B cell (primary cell): ENCODE data around the gene LAMA2. TPM values are rescaled to one million over a fixed set of nuclear protein-coding genes. Genes with fewer than 3 reads are reported as not detected.

ENCODE experiments used
- ATAC-seq: fragments of 200-7000 bp; cut with Tn5 transposase; one replicate; pipeline ENCODE4 v1.10.0; 2021; ENCODE audit warnings: low read depth, mild to moderate bottlenecking, moderate number of reproducible peaks, moderate library complexity
- CTCF ChIA-PET: fragments of 350-600 bp; sonication (Branson Sonifier 250); formaldehyde crosslinking; loops from one replicate; lab custom pipeline; 2021; ENCODE audit warnings: antibody characterized with exemption, inconsistent platforms; lab: Charles Lee
- POLR2A ChIA-PET: fragments of 350-600 bp; sonication (Branson Sonifier 250); formaldehyde crosslinking; loops from one replicate; lab custom pipeline; 2021; ENCODE audit warnings: antibody characterized with exemption; lab: Charles Lee
- DNase-seq: peaks from one replicate; pipeline ENCODE4 v3.0.0; 2013
- H2AFZ ChIP-seq: 2 replicates; pipeline ENCODE4 v1.6.1; 2012; ENCODE audit warnings: mild to moderate bottlenecking, low read depth, low read length; ENCODE audit not compliant: insufficient read depth, poor library complexity, severe bottlenecking
- H3K27ac ChIP-seq, 2 donors: 1 replicate in 1 of 2; 2 replicates in 1 of 2; pipeline ENCODE4 v1.5.1; 2012 to 2013; ENCODE audit warnings: low read length in 2 of 2, mild to moderate bottlenecking in 2 of 2, moderate library complexity in 1 of 2
- H3K27me3 ChIP-seq, 4 experiments: fragments of 200-600 bp in 1 of 4; sonication (generic) in 1 of 4; replicated peaks in 1 of 4; 1 replicate in 2 of 4; 2 replicates in 2 of 4; pipeline versions ENCODE4 v1.6.1 to v1.7.0; 2013 to 2016; ENCODE audit warnings: low read length in 3 of 4, mild to moderate bottlenecking in 2 of 4, mixed read lengths in 1 of 4, moderate library complexity in 1 of 4; ENCODE audit not compliant: insufficient read depth in 4 of 4, control insufficient read depth in 3 of 4; ENCODE audit errors: control extremely low read depth in 1 of 4
- H3K36me3 ChIP-seq, 2 experiments: replicated peaks in 1 of 2; 1 replicate in 1 of 2; 2 replicates in 1 of 2; pipeline versions ENCODE4 v1.6.1 to v1.7.1; 2013; ENCODE audit warnings: low read length in 1 of 2; ENCODE audit not compliant: insufficient read depth in 2 of 2, control insufficient read depth in 1 of 2; ENCODE audit errors: control extremely low read depth in 1 of 2, extremely low read depth in 1 of 2
- H3K4me1 ChIP-seq, 2 donors: fragments of 200-600 bp in 1 of 2; sonication (generic) in 1 of 2; 1 replicate in 1 of 2; 2 replicates in 1 of 2; pipeline versions ENCODE4 v1.5.1 to v1.6.1; 2013 to 2017; ENCODE audit warnings: low read length in 2 of 2; ENCODE audit not compliant: control insufficient read depth in 2 of 2, insufficient read depth in 2 of 2
- H3K4me2 ChIP-seq: replicated peaks from 2 replicates; pipeline ENCODE3; 2012; ENCODE audit warnings: mild to moderate bottlenecking, low read depth, low read length; ENCODE audit not compliant: poor library complexity, severe bottlenecking
- H3K4me3 ChIP-seq, 5 experiments: fragments of 200-600 bp in 1 of 5; sonication (generic) in 1 of 5; 1 replicate in 3 of 5; 2 replicates in 2 of 5; pipeline versions ENCODE4 v1.5.1 to v1.7.0; 2011 to 2016; ENCODE audit warnings: low read length in 4 of 5, mild to moderate bottlenecking in 4 of 5, low read depth in 2 of 5, control low read depth in 1 of 5, moderate library complexity in 1 of 5; ENCODE audit not compliant: insufficient read depth in 1 of 5; ENCODE audit errors: control extremely low read depth in 1 of 5, extremely low read depth in 1 of 5
- H3K79me2 ChIP-seq: fragments of 200-600 bp; sonication (generic); one replicate; pipeline ENCODE4 v1.6.0; 2016; ENCODE audit warnings: low read length; ENCODE audit not compliant: control insufficient read depth, insufficient read depth
- H3K9ac ChIP-seq: fragments of 200-600 bp; sonication (generic); 2 replicates; pipeline ENCODE4 v1.6.1; 2017; ENCODE audit warnings: mild to moderate bottlenecking, low read length, moderate library complexity
- H3K9me3 ChIP-seq, 3 donors: one replicate each; pipeline versions ENCODE4 v1.6.1 to v1.7.1; 2013; ENCODE audit warnings: low read length in 2 of 3; ENCODE audit not compliant: control insufficient read depth in 2 of 3, insufficient read depth in 1 of 3; ENCODE audit errors: control extremely low read depth in 1 of 3
- H4K20me1 ChIP-seq: 2 replicates; pipeline ENCODE4 v1.6.0; 2012; ENCODE audit warnings: mild to moderate bottlenecking, low read length; ENCODE audit not compliant: insufficient read depth, control insufficient read depth, poor library complexity, severe bottlenecking
- H3K27ac Mint-ChIP-seq: one replicate; pipeline ENCODE4 v1.8.0; 2021; ENCODE audit warnings: mixed read lengths
- H3K27me3 Mint-ChIP-seq: one replicate; pipeline ENCODE4 v1.8.0; 2021; ENCODE audit warnings: mixed read lengths
- H3K4me1 Mint-ChIP-seq: one replicate; pipeline ENCODE4 v1.8.0; 2021; ENCODE audit warnings: mixed read lengths
- H3K4me3 Mint-ChIP-seq: one replicate; pipeline ENCODE4 v1.8.0; 2021; ENCODE audit warnings: mixed read lengths
- H3K9me3 Mint-ChIP-seq: one replicate; pipeline ENCODE4 v1.8.0; 2022; ENCODE audit warnings: mixed read lengths; ENCODE audit not compliant: insufficient read depth
- EZH2 ChIP-seq: IDR thresholded peaks from 2 replicates; pipeline ENCODE4 v1.6.1; 2012; ENCODE audit warnings: borderline replicate concordance, low read depth, mild to moderate bottlenecking, moderate library complexity, low read length; ENCODE audit not compliant: insufficient read depth, poor library complexity, severe bottlenecking
- WGBS: methylation state at CpG from one replicate; pipeline ENCODE4 v1.1.5; 2013; ENCODE audit warnings: missing lambda C conversion rate; ENCODE audit not compliant: insufficient coverage; 5-methylcytosine and 5-hydroxymethylcytosine counted together
- intact Hi-C: fragments of 100-400 bp; cut with micrococcal nuclease; formaldehyde crosslinking; loops from one replicate; pipeline ENCODE4 v1.10.0; 2022
- polyA plus RNA-seq: library from polyadenylated mRNA; depleted of rRNA; stranded (reverse); fragments of >200 nt; gene quantifications from 2 replicates; pipeline ENCODE4 v1.2.3, GENCODE V29; 2012
- total RNA-seq, 2 donors: library from RNA; stranded (reverse); fragments of 120-200 nt in 1 of 2; gene quantifications; 1 replicate in 1 of 2; 2 replicates in 1 of 2; pipeline versions ENCODE4 v1.2.3 to v1.2.4, GENCODE V29; 2013 to 2022
- TF ChIP-seq, protein P1 (sequence below): fragments of 200-600 bp; IDR thresholded peaks from one replicate; pipeline ENCODE4 v1.8.0; 2022; ENCODE audit warnings: antibody characterized with exemption, mild to moderate bottlenecking

LAMA2 gene
- total and polyA plus RNA-seq, 2 donors (not counting 1 experiment from before 2014, with no cell fraction given): 0.16 TPM; not detected in 1

DNA sequence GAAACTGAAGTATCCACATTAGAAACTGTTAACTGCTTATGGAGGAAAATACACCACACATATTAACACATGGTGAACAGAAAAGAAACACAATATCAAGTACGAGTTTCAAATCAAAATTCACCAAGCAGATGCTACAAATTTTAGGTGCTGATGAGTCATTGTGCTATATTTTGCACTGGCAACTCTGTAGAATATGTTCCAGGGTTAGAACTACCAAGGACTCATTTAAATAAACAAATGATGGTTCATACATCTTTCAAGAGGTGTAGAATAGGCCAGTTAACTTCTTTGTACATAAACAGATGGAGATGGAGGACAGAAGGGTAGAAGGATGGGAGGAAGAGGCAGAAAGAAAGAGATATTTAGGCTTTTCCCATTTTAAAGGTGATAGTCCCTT is 642.1 kb downstream of the LAMA2 start:
- intact Hi-C loops: no loop called here
- Histone ChIP-seq H3K4me3 (no peak overlapping the region), H3K4me1 (no peaks in the 10 kb centered on the region), H3K27ac (no peak overlapping the region), H4K20me1 (no peaks in the 10 kb centered on the region), H3K79me2 (no peaks in the 10 kb centered on the region), H2AFZ (no peak overlapping the region), H3K4me2 (no peak overlapping the region), H3K27me3 (no peaks in the 10 kb centered on the region), H3K9me3 (no peaks in the 10 kb centered on the region), H3K36me3 (no peaks in the 10 kb centered on the region), H3K9ac (no peak overlapping the region)
- Mint-ChIP-seq H3K4me3 (no peak overlapping the region), H3K27ac (no peak overlapping the region), H3K4me1 (no peaks in the 10 kb centered on the region), H3K27me3 (no peaks in the 10 kb centered on the region), H3K9me3 (no peaks in the 10 kb centered on the region)
- ChIA-PET CTCF (no interaction called here), POLR2A (no interaction called here)
- no CpG with 5 or more reads among the region's 1 CpG for WGBS
- DNase-seq (no peak), ATAC-seq (no peak)
- TF ChIP-seq EZH2: no peak
- TF ChIP-seq, protein P1, sequence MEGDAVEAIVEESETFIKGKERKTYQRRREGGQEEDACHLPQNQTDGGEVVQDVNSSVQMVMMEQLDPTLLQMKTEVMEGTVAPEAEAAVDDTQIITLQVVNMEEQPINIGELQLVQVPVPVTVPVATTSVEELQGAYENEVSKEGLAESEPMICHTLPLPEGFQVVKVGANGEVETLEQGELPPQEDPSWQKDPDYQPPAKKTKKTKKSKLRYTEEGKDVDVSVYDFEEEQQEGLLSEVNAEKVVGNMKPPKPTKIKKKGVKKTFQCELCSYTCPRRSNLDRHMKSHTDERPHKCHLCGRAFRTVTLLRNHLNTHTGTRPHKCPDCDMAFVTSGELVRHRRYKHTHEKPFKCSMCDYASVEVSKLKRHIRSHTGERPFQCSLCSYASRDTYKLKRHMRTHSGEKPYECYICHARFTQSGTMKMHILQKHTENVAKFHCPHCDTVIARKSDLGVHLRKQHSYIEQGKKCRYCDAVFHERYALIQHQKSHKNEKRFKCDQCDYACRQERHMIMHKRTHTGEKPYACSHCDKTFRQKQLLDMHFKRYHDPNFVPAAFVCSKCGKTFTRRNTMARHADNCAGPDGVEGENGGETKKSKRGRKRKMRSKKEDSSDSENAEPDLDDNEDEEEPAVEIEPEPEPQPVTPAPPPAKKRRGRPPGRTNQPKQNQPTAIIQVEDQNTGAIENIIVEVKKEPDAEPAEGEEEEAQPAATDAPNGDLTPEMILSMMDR: no peak

DNA sequence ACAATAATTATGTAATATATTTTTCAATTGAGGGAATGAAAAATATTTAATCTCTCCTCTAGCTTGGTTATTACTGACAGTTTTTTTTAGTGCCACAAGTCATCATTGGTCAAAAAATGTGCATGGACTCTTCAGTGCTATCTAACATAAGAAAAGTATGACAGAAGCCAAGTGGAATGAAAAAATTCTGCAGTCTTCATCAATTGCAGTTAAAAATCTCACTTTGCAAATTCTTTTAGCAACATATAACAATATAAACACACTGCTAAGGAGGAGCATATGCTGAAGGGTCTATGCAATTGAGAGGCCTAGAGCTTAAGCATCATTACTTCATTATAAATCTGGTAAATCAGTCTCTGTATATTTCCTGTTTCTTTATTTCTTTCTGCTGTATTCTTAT is 652.0 kb downstream of the LAMA2 start:
- Histone ChIP-seq H3K79me2 (no peaks in the 10 kb centered on the region), H4K20me1 (no peaks in the 10 kb centered on the region), H3K27ac (no peak overlapping the region), H3K9me3 (no peaks in the 10 kb centered on the region), H3K36me3 (no peaks in the 10 kb centered on the region), H2AFZ (no peak overlapping the region), H3K4me3 (no peak overlapping the region), H3K27me3 (no peaks in the 10 kb centered on the region), H3K4me2 (no peak overlapping the region), H3K9ac (no peak overlapping the region), H3K4me1 (no peaks in the 10 kb centered on the region)
- no peak for TF ChIP-seq EZH2
- TF ChIP-seq, protein P1: no peak
- ATAC-seq (no peak), DNase-seq (no peak)
- ChIA-PET POLR2A (no interaction called here), CTCF (no interaction called here)
- peaks cover 3% of the 10 kb centered on the region for H3K27me3 Mint-ChIP-seq
- no peak overlapping the region for H3K27ac Mint-ChIP-seq
- H3K4me3 Mint-ChIP-seq: no peak overlapping the region
- H3K4me1 Mint-ChIP-seq: no peaks in the 10 kb centered on the region
- intact Hi-C loops: no loop called here
- H3K9me3 Mint-ChIP-seq: no peaks in the 10 kb centered on the region
